ENCODE results near the gene STK11.

GRCh38 chr19:1182068-1182467, 23.5 kb upstream of the STK11 start:
- no peak for TF ChIP-seq EZH2phosphoT487 (IDR thresholded peaks at IDR 0.05; ENCODE audit: borderline replicate concordance, low read depth, low read length)
- TF ChIP-seq CTCF (conservative IDR thresholded peaks at IDR 0.05; ENCODE audit: low read length), result no peak
